GM18858 (cell line): ENCODE results near the gene HS3ST4.

ENCODE experiments used
- ATAC-seq: cut with Tn5 transposase; IDR thresholded peaks from one replicate; pipeline ENCODE4 v1.9.1; 2021; ENCODE audit not compliant: unreplicated experiment

The HS3ST4 gene

GRCh38 chr16:25888868-25889267 is 197.1 kb downstream of the HS3ST4 start:
- ATAC-seq = no peak

GRCh38 chr16:25893332-25893731 is 201.6 kb downstream of the HS3ST4 start:
- ATAC-seq = no peak

GRCh38 chr16:25894093-25894492 is 202.3 kb downstream of the HS3ST4 start:
- no peak for ATAC-seq

GRCh38 chr16:25895380-25895779 is 203.6 kb downstream of the HS3ST4 start:
- ATAC-seq = no peak

- no peak for ATAC-seq
These were observed 204.7 kb downstream of the HS3ST4 start for GRCh38 chr16:25896411-25896810.

GRCh38 chr16:25897702-25898101 is 205.9 kb downstream of the HS3ST4 start:
- ATAC-seq = no peak

GRCh38 chr16:25905810-25906209 is 214.1 kb downstream of the HS3ST4 start:
- ATAC-seq = no peak

- ATAC-seq = no peak
These were observed 219.2 kb downstream of the HS3ST4 start for GRCh38 chr16:25910971-25911370.

GRCh38 chr16:25912321-25912720 is 220.6 kb downstream of the HS3ST4 start:
- no peak for ATAC-seq

- no peak for ATAC-seq
These were observed 222.7 kb downstream of the HS3ST4 start for GRCh38 chr16:25914357-25914962.

- ATAC-seq = no peak
These were observed 224.3 kb downstream of the HS3ST4 start for GRCh38 chr16:25916037-25916436.

GRCh38 chr16:25922438-25922837 is 230.7 kb downstream of the HS3ST4 start:
- no peak for ATAC-seq

GRCh38 chr16:25925421-25925820 is 233.7 kb downstream of the HS3ST4 start:
- no peak for ATAC-seq

- ATAC-seq = no peak
These were observed 239.8 kb downstream of the HS3ST4 start for GRCh38 chr16:25931473-25932035.

- no peak for ATAC-seq
These were observed 250.2 kb downstream of the HS3ST4 start for GRCh38 chr16:25941800-25942499.

- no peak for ATAC-seq
These were observed 259.0 kb downstream of the HS3ST4 start for GRCh38 chr16:25950586-25951281.

GRCh38 chr16:25951999-25952398 is 260.2 kb downstream of the HS3ST4 start:
- no peak for ATAC-seq

GRCh38 chr16:25952983-25953382 is 261.2 kb downstream of the HS3ST4 start:
- no peak for ATAC-seq

GRCh38 chr16:25957707-25958106 is 265.9 kb downstream of the HS3ST4 start:
- ATAC-seq = no peak

- no peak for ATAC-seq
These were observed 267.5 kb downstream of the HS3ST4 start for GRCh38 chr16:25959221-25959620.

- peak; percentile 97 for ATAC-seq
These were observed 274.7 kb downstream of the HS3ST4 start for GRCh38 chr16:25966172-25967097.
